Progenitor cell of endocrine pancreas (in vitro differentiated cells): Measurements from ENCODE around the gene ZNF579. TPM values are rescaled to one million over a fixed set of nuclear protein-coding genes. Genes with fewer than 3 reads are reported as not detected.

Source experiments
- DNase-seq: peaks from one replicate; pipeline ENCODE4 v3.0.0; 2021; ENCODE audit warnings: low spot score; ENCODE audit not compliant: unreplicated experiment
- H3K27ac Mint-ChIP-seq: 2 replicates; pipeline ENCODE4 v1.8.0; 2021; ENCODE audit warnings: mild to moderate bottlenecking, moderate library complexity, mixed read lengths
- H3K27me3 Mint-ChIP-seq: 2 replicates; pipeline ENCODE4 v1.8.0; 2021; ENCODE audit warnings: mixed read lengths
- H3K36me3 Mint-ChIP-seq: 2 replicates; pipeline ENCODE4 v1.8.0; 2022; ENCODE audit warnings: mixed read lengths; ENCODE audit not compliant: insufficient read depth
- H3K4me1 Mint-ChIP-seq: 2 replicates; pipeline ENCODE4 v1.8.0; 2021; ENCODE audit warnings: low read depth, mixed read lengths
- H3K4me3 Mint-ChIP-seq: 2 replicates; pipeline ENCODE4 v1.8.0; 2021; ENCODE audit warnings: low read depth, mild to moderate bottlenecking, moderate library complexity, mixed read lengths
- H3K9me3 Mint-ChIP-seq: 2 replicates; pipeline ENCODE4 v1.8.0; 2021; ENCODE audit warnings: low read depth, mixed read lengths
- CTCF ChIP-seq: fragments of 200-600 bp; sonication (generic); IDR thresholded peaks from one replicate; pipeline ENCODE4 v1.5.0; 2021; ENCODE audit warnings: antibody characterized with exemption, mild to moderate bottlenecking; ENCODE audit not compliant: unreplicated experiment
- total RNA-seq: library from RNA; stranded (reverse); gene quantifications from 2 replicates; pipeline ENCODE4 v1.2.1, GENCODE V29; 2021

ZNF579 gene
- total RNA-seq, 1 donor from 2014 or later: 29.1 TPM

DNA sequence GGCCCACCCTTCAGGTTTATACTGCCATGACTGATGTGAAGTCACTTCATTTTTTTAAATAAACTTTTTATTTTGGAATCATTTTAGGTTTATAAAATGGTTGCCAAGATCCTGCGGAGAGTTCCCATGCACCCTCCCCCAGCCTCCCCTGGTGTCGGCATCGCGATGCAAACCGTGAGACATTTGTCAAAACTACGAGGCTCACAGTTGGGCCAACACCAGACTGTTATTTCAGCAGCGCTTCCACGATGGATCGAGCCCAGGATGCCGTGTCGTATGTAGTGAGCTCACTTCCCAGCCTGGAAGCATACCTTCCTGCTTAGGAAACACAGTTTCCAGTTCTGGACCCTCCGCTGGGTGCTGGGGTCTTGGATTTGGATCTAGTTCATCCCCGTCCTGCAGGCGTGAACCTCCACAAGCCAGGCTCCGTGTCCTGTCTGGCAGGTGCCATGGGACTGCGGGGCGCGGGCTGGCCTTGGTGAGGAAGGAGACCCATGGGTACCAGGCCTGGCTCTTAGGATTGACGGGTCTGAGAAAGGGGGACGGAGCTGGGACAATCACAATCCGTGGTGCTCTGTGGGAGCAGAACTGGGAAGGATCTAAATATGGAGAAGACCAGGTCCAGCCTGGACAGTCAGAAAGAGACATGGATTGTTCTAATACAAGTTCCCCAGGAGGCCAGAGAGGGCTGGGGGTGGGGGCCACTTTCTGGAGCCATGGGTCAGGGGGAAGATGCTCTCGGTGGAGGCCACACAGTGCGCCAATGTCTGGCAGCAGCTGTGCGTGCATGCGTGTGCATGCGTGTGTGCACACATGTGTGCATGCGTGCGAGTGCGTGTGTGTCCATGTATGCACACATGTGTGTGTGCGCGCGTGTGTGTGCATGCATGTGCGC lies 41.3 kb downstream of the ZNF579 start:
- DNase-seq: no peak
- Mint-ChIP-seq H3K9me3 (peaks cover 4% of the 10 kb centered on the region), H3K4me3 (no peak overlapping the region), H3K27ac (peak overlapping the region; percentile 76), H3K4me1 (no peaks in the 10 kb centered on the region), H3K27me3 (peaks cover 9% of the 10 kb centered on the region), H3K36me3 (no peaks in the 10 kb centered on the region)
- no peak for TF ChIP-seq CTCF

GRCh38 chr19:55538132-55538531 lies 42.5 kb downstream of the ZNF579 start:
- Mint-ChIP-seq H3K9me3 (no peaks in the 10 kb centered on the region), H3K36me3 (no peaks in the 10 kb centered on the region), H3K27me3 (peaks cover 5% of the 10 kb centered on the region), H3K4me1 (no peaks in the 10 kb centered on the region), H3K4me3 (no peak overlapping the region), H3K27ac (no peak overlapping the region)
- no peak for TF ChIP-seq CTCF
- no peak for DNase-seq

- DNase-seq: no peak
- no peak for TF ChIP-seq CTCF
- Mint-ChIP-seq H3K4me1 (no peaks in the 10 kb centered on the region), H3K27ac (no peak overlapping the region), H3K4me3 (no peak overlapping the region), H3K27me3 (peaks cover 5% of the 10 kb centered on the region), H3K9me3 (no peaks in the 10 kb centered on the region), H3K36me3 (no peaks in the 10 kb centered on the region)
Observed at GRCh38 chr19:55537741-55538111, 42.9 kb downstream of the ZNF579 start.

GRCh38 chr19:55536951-55537740 lies 43.5 kb downstream of the ZNF579 start, which contains the start of gene SBK2:
Gene SBK2, minus strand, starts transcription at chr19:55537133. Its CDS starts 839 bp downstream, at chr19:55536294.
- H3K4me3 Mint-ChIP-seq: peak within 1 kb of the TSS; percentile 31
- no peaks in the 10 kb centered on the region for H3K36me3 Mint-ChIP-seq
- H3K9me3 Mint-ChIP-seq: no peaks in the 10 kb centered on the region
- H3K4me1 Mint-ChIP-seq: no peaks in the 10 kb centered on the region
- DNase-seq: peak; percentile 68
- peaks cover 5% of the 10 kb centered on the region for H3K27me3 Mint-ChIP-seq
- peak; percentile 57 for TF ChIP-seq CTCF
- no peak within 1 kb of the TSS for H3K27ac Mint-ChIP-seq

DNA sequence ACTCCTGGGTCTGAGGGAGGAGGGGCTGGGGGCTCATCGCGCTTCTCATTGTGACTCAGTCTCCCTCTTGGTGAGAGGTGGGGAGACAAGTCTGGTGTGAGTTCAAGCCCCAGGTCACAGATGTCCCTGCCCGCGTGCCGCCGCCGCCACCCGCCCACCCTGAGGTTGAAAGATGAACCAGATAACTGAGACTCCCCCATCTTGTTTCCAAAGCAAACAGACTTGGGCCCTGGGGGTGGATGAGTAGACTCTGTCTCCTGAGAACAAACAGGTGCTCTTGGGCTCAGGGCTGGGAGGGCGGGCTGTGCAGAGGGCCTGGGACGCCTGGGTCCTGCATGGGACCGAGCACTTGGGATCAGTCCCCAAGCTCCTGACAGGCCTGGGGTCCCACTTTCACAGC lies 44.3 kb downstream of the ZNF579 start:
- Mint-ChIP-seq H3K36me3 (no peaks in the 10 kb centered on the region), H3K27ac (no peak overlapping the region), H3K9me3 (no peaks in the 10 kb centered on the region), H3K4me3 (no peak overlapping the region), H3K27me3 (no peaks in the 10 kb centered on the region), H3K4me1 (no peaks in the 10 kb centered on the region)
- DNase-seq: no peak
- no peak for TF ChIP-seq CTCF
